Left lung (tissue), 10 donors: ENCODE data around the gene RNF212B. TPM values are rescaled to one million over a fixed set of nuclear protein-coding genes. Genes with fewer than 3 reads are reported as not detected.

Experiments used
- ATAC-seq: fragments of 200-7000 bp; cut with Tn5 transposase; one replicate; pipeline ENCODE4 v1.9.1; 2020; ENCODE audit warnings: moderate library complexity
- DNase-seq, 4 donors: peaks; one replicate each; pipeline ENCODE4 v3.0.0-alpha.2; 2013 to 2020
- H3K27ac ChIP-seq, 2 donors: fragments of 200-600 bp; sonication (generic) in 1 of 2; one replicate each; pipeline versions ENCODE4 v1.5.0 to v1.8.0; 2020 to 2021
- H3K27me3 ChIP-seq, 2 donors: fragments of 200-600 bp; sonication (generic) in 1 of 2; one replicate each; pipeline versions ENCODE4 v1.5.0 to v1.8.0; 2020 to 2021
- H3K36me3 ChIP-seq, 2 donors: fragments of 200-600 bp; sonication (generic) in 1 of 2; one replicate each; pipeline versions ENCODE4 v1.5.0 to v1.8.0; 2020 to 2021
- H3K4me1 ChIP-seq, 2 donors: fragments of 200-600 bp; one replicate each; pipeline ENCODE4 v1.8.0; 2021
- H3K4me3 ChIP-seq, 2 donors: fragments of 200-600 bp; sonication (generic) in 1 of 2; one replicate each; pipeline versions ENCODE4 v1.5.0 to v1.8.0; 2020 to 2021; ENCODE audit warnings: mild to moderate bottlenecking in 1 of 2
- H3K9me3 ChIP-seq, 2 donors: fragments of 200-600 bp; sonication (generic) in 1 of 2; one replicate each; pipeline versions ENCODE4 v1.5.0 to v1.8.0; 2020 to 2021
- CTCF ChIP-seq, 2 donors: fragments of 200-600 bp; sonication (generic) in 1 of 2; IDR thresholded peaks; one replicate each; pipeline versions ENCODE4 v1.5.0 to v1.8.0; 2021; ENCODE audit warnings: antibody characterized with exemption in 2 of 2
- intact Hi-C, 2 donors: fragments of 100-400 bp; cut with DNase I; formaldehyde crosslinking; loops; one replicate each; pipeline versions ENCODE4 v1.11.2 to v1.14.2; 2022
- polyA plus RNA-seq, 6 donors: library from polyadenylated mRNA; unstranded; fragments of 120-200 nt; gene quantifications; one replicate each; pipeline ENCODE4 v1.2.1, GENCODE V29; 2013; ENCODE audit not compliant: insufficient read length in 6 of 6
- total RNA-seq, 2 donors: library from RNA; stranded (reverse); fragmentation: NEBNext Ultra II Directional; extraction: Animal tissue kit (Norgen Biotek cat#: 25700); gene quantifications; one replicate each; pipeline ENCODE4 v1.2.1, GENCODE V29; 2021
- donor health status: DM: no; HTN: yes; CAD: no.
- donor health status: DM: no; HTN: no; CAD: no.

RNF212B gene
- total and polyA plus RNA-seq, 8 donors: 0.47 to 0.94 (median 0.74) TPM; not detected in 2

GRCh38 chr14:23301288-23301968 is 63.7 kb downstream of the RNF212B start:
- intact Hi-C loops: no loop called here
- H3K27ac ChIP-seq: peak overlapping the region; percentile 97 to 99
- H3K4me1 ChIP-seq: peaks cover 16 to 39% of the 10 kb centered on the region in 2 donors
- H3K4me3 ChIP-seq: peak overlapping the region; percentile 74 to 90
- TF ChIP-seq CTCF (IDR thresholded peaks at IDR 0.05): peak; percentile 69 to 75
- peak; percentile 85 for ATAC-seq
- H3K9me3 ChIP-seq: no peaks in the 10 kb centered on the region
- H3K27me3 ChIP-seq: no peaks in the 10 kb centered on the region
- H3K36me3 ChIP-seq: peaks cover 0 to 22% of the 10 kb centered on the region in 2 donors
- peak; percentile 98 to 100 (median 100) for DNase-seq

GRCh38 chr14:23301969-23302289 is 64.2 kb downstream of the RNF212B start:
- Histone ChIP-seq H3K9me3 (no peaks in the 10 kb centered on the region), H3K27ac (peak overlapping the region; percentile 97 to 99), H3K27me3 (no peaks in the 10 kb centered on the region), H3K36me3 (peaks cover 0 to 17% of the 10 kb centered on the region in 2 donors), H3K4me1 (peaks cover 16 to 42% of the 10 kb centered on the region in 2 donors), H3K4me3 (peak overlapping the region; percentile 74 to 90)
- intact Hi-C loops: no loop called here
- no peak for TF ChIP-seq CTCF (IDR thresholded peaks at IDR 0.05)
- ATAC-seq (peak; percentile 10), DNase-seq (no peak)

- H3K36me3 ChIP-seq: peaks cover 0 to 11% of the 10 kb centered on the region in 2 donors
- H3K9me3 ChIP-seq: no peaks in the 10 kb centered on the region
- ATAC-seq: peak; percentile 54
- peaks cover 21 to 48% of the 10 kb centered on the region in 2 donors for H3K4me1 ChIP-seq
- intact Hi-C loops: no loop called here
- H3K4me3 ChIP-seq: peak within 1 kb of the TSS; percentile 74 to 90
- peak; percentile 46 to 93 (median 71) for DNase-seq
- H3K27me3 ChIP-seq: no peaks in the 10 kb centered on the region
- no peak for TF ChIP-seq CTCF (IDR thresholded peaks at IDR 0.05)
- peak within 1 kb of the TSS; percentile 97 to 99 for H3K27ac ChIP-seq
Observed at GRCh38 chr14:23302290-23303225, 64.8 kb downstream of the RNF212B start, which contains the start of gene PPP1R3E. Gene PPP1R3E (minus strand): TSS chr14:23302859. CDS start chr14:23302576, 283 bp downstream.

- TF ChIP-seq CTCF (IDR thresholded peaks at IDR 0.05): no peak
- peak within 1 kb of the TSS; percentile 82 to 85 for H3K4me3 ChIP-seq
- H3K27me3 ChIP-seq: no peaks in the 10 kb centered on the region
- DNase-seq (peak; percentile 90 to 94 (median 92)), ATAC-seq (peak; percentile 77)
- no peaks in the 10 kb centered on the region for H3K9me3 ChIP-seq
- intact Hi-C loops: no loop called here
- H3K27ac ChIP-seq: peak within 1 kb of the TSS; percentile 78 to 84
- H3K4me1 ChIP-seq: peaks cover 25 to 41% of the 10 kb centered on the region in 2 donors
- peaks cover 0 to 25% of the 10 kb centered on the region in 2 donors for H3K36me3 ChIP-seq
Observed at GRCh38 chr14:23306412-23307145, 68.8 kb downstream of the RNF212B start, which contains the start of gene BCL2L2. Gene BCL2L2 (plus strand): TSS chr14:23306833. CDS start chr14:23307768, 935 bp downstream.
